ENCODE measurements around the gene TRIM9. TPM values are rescaled to one million over a fixed set of nuclear protein-coding genes. Genes with fewer than 3 reads are reported as not detected.

The TRIM9 gene
- polyA plus RNA-seq, 1 experiment, result 0.06 TPM

DNA sequence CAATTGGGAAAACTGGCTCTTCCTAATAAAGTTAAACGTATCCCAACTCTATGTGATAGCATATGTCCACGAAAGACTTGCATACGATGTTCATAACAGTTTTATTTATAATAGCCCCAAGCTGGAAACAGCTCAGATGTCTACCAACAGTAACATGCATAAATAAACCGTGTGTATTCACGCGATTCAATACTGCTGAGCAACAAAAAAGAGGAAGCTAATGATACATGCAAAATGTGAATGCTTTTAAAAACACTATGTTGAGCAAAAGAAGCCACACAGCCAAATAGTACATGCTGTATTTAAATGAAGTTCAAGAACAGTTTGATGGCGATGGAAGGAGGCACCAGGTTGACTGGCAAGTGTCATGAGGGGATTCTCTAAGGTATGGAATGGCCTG lies 55.7 kb downstream of the TRIM9 start:
- TF ChIP-seq, protein P1, sequence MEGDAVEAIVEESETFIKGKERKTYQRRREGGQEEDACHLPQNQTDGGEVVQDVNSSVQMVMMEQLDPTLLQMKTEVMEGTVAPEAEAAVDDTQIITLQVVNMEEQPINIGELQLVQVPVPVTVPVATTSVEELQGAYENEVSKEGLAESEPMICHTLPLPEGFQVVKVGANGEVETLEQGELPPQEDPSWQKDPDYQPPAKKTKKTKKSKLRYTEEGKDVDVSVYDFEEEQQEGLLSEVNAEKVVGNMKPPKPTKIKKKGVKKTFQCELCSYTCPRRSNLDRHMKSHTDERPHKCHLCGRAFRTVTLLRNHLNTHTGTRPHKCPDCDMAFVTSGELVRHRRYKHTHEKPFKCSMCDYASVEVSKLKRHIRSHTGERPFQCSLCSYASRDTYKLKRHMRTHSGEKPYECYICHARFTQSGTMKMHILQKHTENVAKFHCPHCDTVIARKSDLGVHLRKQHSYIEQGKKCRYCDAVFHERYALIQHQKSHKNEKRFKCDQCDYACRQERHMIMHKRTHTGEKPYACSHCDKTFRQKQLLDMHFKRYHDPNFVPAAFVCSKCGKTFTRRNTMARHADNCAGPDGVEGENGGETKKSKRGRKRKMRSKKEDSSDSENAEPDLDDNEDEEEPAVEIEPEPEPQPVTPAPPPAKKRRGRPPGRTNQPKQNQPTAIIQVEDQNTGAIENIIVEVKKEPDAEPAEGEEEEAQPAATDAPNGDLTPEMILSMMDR (IDR thresholded peaks at IDR 0.05; ENCODE audit: low read depth, low read length), result no peak
- Histone ChIP-seq H3K9me3 (ENCODE audit: control insufficient read depth, insufficient read depth, low read length) (no peaks in the 10 kb centered on the region), H3K27ac (ENCODE audit: low read depth, low read length) (no peak overlapping the region), H3K27me3 (ENCODE audit: control insufficient read depth, insufficient read depth, low read length) (peaks cover 18% of the 10 kb centered on the region), H3K4me3 (ENCODE audit: low read depth, low read length) (no peak overlapping the region)
- POLR2A ChIA-PET, result no interaction called here
- no peak for DNase-seq (ENCODE audit: low read depth, low spot score)
- CTCF ChIA-PET, result no interaction called here

DNA sequence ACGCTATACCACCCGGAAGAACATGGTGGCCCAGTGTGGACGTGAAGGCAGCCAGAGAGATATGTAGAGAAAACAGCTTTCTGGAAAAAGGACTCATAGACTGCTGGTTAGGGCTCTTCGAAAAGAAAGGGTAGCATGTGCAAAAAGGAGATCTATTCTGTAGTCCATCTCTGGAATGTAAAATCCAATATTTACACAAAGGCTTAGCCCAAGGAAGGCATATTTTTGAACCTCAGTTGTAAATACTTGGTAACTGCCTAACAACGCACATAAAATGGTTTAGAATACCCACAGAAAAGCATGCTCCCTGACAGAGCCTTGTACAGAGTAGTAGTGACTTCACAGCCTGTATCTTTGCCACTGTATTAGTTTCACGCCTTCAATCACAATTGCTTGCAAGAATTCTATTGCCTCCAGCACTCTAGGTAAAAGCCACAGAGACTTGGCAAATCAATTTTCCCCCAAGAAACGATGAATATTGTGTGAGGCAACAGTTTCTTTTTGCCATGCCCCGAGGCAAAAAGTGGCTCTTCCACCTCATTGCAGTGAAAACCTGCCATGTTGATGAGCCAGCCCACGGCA lies 59.2 kb downstream of the TRIM9 start:
- ChIA-PET POLR2A (no interaction called here), CTCF (no interaction called here)
- Histone ChIP-seq H3K27me3 (ENCODE audit: control insufficient read depth, insufficient read depth, low read length) (peaks cover 8% of the 10 kb centered on the region), H3K4me3 (ENCODE audit: low read depth, low read length) (no peak overlapping the region), H3K9me3 (ENCODE audit: control insufficient read depth, insufficient read depth, low read length) (no peaks in the 10 kb centered on the region), H3K27ac (ENCODE audit: low read depth, low read length) (no peak overlapping the region)
- no peak for DNase-seq (ENCODE audit: low read depth, low spot score)
- TF ChIP-seq, protein P1 (IDR thresholded peaks at IDR 0.05; ENCODE audit: low read depth, low read length), result no peak

DNA sequence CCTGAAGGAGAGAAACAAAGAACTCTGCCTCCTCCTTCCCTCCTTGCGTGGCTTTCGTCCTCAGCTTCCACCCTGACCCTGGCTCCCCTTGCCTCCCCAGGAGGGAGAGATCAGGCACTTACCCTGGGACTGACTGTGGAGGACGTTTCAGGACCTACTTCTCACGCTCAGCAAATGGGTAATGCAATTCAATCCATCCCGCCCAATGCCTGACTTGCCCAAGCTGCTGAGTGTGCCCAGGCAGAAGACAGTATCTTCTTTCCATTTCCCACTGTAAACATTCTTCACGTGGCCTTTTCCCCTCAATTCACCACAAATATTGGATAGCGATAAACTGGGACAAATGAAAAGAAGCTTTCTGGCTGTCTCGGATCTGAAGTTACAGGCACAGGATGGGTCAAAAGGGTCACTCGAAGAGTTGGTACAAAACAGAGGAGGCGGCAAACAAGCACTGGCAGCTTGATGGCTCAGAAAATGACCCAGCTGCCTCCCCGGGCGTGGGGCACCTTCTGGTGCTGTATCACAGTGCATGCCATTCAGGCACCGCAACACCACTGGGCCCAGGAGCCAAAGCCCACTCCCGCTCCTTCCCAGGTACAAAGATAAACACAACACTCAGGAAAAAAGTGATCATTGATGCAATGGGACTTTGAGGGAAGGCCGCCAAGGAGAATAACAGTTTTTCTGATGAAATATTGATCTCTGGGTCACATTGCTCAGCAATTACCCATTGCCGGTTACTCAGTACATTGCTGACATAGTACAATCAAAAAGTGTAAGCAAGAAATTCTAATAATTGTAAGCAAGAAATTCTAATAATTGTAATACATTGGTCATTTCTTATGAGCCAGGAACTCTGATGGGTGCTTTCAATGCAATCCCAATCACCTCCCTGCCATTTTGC lies 65.8 kb downstream of the TRIM9 start:
- H3K27me3 ChIP-seq (ENCODE audit: control insufficient read depth, insufficient read depth, low read length), result peaks cover 6% of the 10 kb centered on the region
- POLR2A ChIA-PET, result no interaction called here
- no peaks in the 10 kb centered on the region for H3K9me3 ChIP-seq (ENCODE audit: control insufficient read depth, insufficient read depth, low read length)
- CTCF ChIA-PET, result no interaction called here
- DNase-seq (ENCODE audit: low read depth, low spot score), result no peak
- no peak overlapping the region for H3K4me3 ChIP-seq (ENCODE audit: low read depth, low read length)
- TF ChIP-seq, protein P1 (IDR thresholded peaks at IDR 0.05; ENCODE audit: low read depth, low read length), result no peak
- no peak overlapping the region for H3K27ac ChIP-seq (ENCODE audit: low read depth, low read length)

DNA sequence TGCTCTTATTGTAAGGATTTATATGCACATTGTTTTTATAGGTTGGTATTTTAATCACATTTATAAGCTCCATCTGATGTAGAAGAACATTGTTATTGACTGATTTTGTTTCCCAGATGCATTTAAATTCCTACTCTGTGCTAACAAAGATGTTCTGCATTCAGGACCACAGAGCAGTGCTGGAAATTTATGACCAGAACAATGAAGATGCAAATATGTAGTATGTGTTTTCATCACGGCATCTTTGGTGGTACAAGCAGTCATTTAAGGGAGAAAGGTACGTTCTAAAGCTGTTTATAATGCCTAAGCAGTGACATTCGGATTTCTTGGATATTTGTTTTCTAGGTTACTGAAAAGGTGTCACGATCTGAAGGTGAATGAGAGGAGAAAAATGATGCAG lies 66.5 kb downstream of the TRIM9 start:
- peaks cover 4% of the 10 kb centered on the region for H3K27me3 ChIP-seq (ENCODE audit: control insufficient read depth, insufficient read depth, low read length)
- POLR2A ChIA-PET, result no interaction called here
- no peaks in the 10 kb centered on the region for H3K9me3 ChIP-seq (ENCODE audit: control insufficient read depth, insufficient read depth, low read length)
- TF ChIP-seq, protein P1 (IDR thresholded peaks at IDR 0.05; ENCODE audit: low read depth, low read length), result no peak
- no peak overlapping the region for H3K27ac ChIP-seq (ENCODE audit: low read depth, low read length)
- H3K4me3 ChIP-seq (ENCODE audit: low read depth, low read length), result no peak overlapping the region
- CTCF ChIA-PET, result interaction anchor here (0.7 kb wide), 1 partner anchor 73 kb away, joined by 3 read pairs; no protein-coding TSS in a partner anchor
- DNase-seq (ENCODE audit: low read depth, low spot score), result no peak

DNA sequence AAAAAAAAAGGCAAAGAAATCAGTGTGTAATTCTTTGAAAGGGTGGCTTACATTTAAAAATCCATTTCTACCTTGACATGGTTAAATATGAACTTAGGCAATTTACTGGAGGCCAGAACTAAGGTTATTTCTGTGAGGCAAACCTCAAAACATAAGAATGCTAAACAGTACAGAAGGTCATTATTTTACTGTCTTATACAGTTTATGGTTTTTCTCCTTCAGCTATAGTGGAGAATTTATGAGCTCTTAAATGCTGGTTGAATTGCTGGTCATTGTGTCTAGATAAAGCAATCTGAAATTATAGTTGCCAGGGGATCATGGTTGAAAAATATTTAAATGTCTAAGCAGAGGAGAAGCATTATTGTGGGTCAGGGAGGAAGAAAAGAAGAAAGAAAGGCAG lies 70.5 kb downstream of the TRIM9 start:
- Histone ChIP-seq H3K9me3 (ENCODE audit: control insufficient read depth, insufficient read depth, low read length) (no peaks in the 10 kb centered on the region), H3K27me3 (ENCODE audit: control insufficient read depth, insufficient read depth, low read length) (no peaks in the 10 kb centered on the region), H3K27ac (ENCODE audit: low read depth, low read length) (no peak overlapping the region), H3K4me3 (ENCODE audit: low read depth, low read length) (no peak overlapping the region)
- ChIA-PET CTCF (interaction anchor here (1.4 kb wide), 1 partner anchor 70 kb away, joined by 3 read pairs; no protein-coding TSS in a partner anchor), POLR2A (no interaction called here)
- no peak for DNase-seq (ENCODE audit: low read depth, low spot score)
- TF ChIP-seq, protein P1 (IDR thresholded peaks at IDR 0.05; ENCODE audit: low read depth, low read length), result no peak

All from AG04450 (cell line).